HL-60/S4 treated with retinoic acid at 250 ng/mL for 4 days and 3 days (cell line): Measurements from ENCODE around the gene SPDYE17.
"Not testable (repeated sequence)": the region's sequence is repeated elsewhere in the genome, so short reads cannot be mapped to it uniquely, and the experiment has no call there.

ENCODE experiments used
- in situ Hi-C: fragments of 300-500 bp; cut with MboI; formaldehyde crosslinking; loops from 2 replicates; pipeline ENCODE4 v1.7.0; 2022; ENCODE audit warnings: low sequenced_read_pairs

The SPDYE17 gene

DNA sequence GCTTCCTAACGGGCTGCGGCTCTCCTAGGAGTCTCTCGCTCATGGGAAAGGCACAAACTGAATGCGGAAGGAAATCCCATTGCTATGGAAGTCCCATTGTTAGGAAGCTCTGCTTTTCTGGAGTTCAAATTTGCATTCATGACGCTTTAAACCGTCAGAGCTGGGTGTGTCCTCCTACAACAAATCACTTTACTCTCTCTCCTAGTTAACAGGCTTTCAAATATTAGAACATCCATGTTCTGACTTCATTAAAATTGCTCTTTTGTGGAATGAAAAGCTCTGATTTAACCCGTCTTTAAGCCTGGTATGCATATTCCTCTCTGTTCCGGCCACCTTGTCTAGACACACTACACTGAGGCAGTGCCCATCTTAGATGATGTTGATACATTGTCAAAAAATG is at the start of gene SPDYE17:
Gene SPDYE17, minus strand, starts transcription at position 101 of the 400 bp plus-strand sequence. CDS start 1,791 bp downstream, outside the sequence.
- in situ Hi-C loops, result not testable (repeated sequence)

DNA sequence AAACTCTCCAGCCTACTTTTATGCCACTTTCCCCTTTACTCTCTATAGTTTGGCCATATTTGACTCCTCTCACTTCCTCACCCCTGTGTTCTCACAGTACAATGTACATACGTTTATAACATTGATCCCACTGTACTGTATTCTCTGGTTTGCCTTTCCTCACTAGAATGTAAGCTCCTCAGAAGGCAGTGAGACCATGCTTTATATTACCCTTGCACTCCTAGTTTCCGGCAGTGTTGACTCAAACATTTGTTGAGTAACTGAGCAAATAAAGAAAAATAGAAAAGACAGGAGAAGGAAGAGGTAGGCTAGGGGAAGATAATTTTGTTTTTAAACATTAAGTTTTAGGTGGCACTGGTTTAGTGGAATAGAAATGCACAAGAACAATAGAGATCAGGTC is 48.1 kb upstream of the SPDYE17 start:
- in situ Hi-C loops, result not testable (repeated sequence)

GRCh38 chr7:77079624-77080023 is 47.5 kb upstream of the SPDYE17 start:
- in situ Hi-C loops, result not testable (repeated sequence)

DNA sequence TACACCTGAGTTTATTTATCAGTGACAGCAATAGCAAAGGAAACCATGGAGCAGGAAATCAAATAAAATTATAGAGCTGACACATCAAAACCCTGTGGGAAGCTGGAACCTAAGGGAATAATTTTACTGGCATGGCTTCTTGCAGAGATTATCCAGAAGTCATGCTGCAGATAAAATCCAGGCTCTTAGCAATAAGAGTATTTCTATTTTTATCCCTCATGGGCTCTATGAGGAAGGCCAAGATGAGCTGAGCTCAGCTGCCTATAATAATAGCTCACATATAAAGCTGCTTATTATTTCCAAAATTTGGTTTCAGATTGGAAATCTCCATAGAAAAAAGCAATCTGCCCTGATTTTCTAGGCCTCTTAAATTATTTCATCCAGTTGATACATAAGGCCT is 47.0 kb upstream of the SPDYE17 start:
- in situ Hi-C loops, result not testable (repeated sequence)

GRCh38 chr7:77077060-77077459 is 44.9 kb upstream of the SPDYE17 start:
- in situ Hi-C loops, result not testable (repeated sequence)

DNA sequence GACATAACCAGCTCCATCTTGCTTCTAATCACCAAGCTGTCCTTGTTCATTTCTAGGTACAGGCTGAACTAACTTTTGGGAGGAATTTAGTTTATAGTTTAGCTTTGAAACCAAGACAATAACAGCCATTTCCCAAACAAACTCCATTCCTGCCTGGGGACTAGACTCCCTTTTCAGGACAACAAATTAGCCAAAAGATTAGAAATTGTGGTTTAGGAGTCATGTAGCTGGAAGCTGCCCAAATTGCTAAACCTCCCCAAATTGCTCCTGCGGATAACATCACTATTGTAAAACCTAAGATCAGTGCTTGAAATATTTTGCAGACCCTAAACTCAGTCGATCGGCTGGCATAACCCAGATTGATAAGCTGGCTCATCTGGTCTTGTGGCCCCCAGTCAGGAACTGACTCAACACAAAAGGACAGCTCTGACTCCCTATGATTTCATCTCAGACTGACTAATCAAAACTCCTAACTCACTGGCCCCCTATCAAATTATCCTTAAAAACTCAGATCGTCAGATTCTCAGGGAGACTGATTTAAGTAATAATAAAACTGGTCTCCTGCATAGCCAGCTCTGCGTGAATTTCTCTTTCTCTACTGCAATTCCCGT is 42.7 kb upstream of the SPDYE17 start:
- in situ Hi-C loops, result not testable (repeated sequence)

GRCh38 chr7:77071108-77071507 is 38.9 kb upstream of the SPDYE17 start:
- in situ Hi-C loops, result not testable (repeated sequence)

DNA sequence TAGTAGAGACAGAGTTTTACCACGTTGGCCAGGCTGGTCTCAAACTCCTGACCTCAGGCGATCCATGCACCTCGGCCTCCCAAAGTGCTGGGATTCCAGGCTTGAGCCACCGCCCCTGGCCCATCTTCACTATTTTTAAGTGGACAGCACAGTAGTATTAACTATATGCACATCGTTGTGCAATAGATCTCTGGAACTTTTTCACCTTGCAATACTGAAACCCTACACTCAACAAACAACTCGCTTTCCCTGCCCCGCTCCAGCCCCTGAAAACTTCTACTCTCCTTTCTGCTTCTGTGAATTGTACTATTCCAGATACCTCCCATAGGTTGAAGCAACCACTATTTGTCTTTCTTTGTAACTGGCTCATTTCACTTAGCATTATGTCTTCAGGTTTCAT is 33.7 kb upstream of the SPDYE17 start:
- in situ Hi-C loops, result not testable (repeated sequence)

GRCh38 chr7:77063732-77064131 is 31.6 kb upstream of the SPDYE17 start:
- in situ Hi-C loops, result not testable (repeated sequence)

DNA sequence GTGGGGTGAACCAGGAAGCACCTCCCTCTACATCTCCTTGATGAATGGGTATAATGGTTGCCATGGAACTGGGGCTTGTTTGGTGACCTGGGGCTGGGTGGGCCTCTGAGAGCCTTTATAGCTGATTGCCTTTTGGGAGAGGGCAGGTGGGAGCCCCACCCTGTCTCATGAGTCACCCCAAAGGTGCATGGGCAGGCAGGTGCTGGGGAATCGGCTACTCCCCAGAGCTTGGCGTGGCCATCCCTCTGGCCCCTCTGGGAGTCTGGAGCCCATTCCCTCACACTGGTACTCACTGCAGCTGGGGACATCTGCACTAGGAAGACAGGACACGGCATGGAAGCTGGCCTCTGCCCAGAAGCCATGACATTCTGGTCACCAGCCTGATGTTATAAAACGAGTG is 30.4 kb upstream of the SPDYE17 start, which contains the start of gene SPDYE18:
Gene SPDYE18, minus strand, starts transcription at position 2 of the 400 bp plus-strand sequence. CDS start 2,046 bp downstream, outside the sequence.
- in situ Hi-C loops, result not testable (repeated sequence)

DNA sequence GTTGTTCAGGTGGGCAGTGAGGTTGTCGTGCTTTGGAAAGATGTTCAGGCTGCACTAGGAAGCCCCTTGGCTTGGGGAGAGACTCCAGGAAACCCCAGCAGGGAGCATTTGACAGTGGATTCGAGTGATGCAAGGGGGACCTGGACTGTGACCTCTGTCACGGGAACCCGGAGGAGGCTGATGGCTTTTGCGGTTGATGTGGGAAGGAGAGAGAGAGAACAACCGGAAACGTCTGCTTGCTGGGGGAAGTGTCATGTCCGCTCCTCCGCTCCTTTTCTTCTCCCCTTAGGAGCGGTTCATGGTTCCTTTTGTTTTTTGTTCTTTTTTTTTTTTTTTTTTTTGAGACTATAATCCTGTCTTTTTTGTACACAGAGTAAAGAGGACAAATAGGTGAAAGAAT is 5.8 kb downstream of the SPDYE17 start:
- in situ Hi-C loops, result not testable (repeated sequence)

GRCh38 chr7:77010074-77010680 is 22.0 kb downstream of the SPDYE17 start:
- in situ Hi-C loops, result not testable (repeated sequence)

DNA sequence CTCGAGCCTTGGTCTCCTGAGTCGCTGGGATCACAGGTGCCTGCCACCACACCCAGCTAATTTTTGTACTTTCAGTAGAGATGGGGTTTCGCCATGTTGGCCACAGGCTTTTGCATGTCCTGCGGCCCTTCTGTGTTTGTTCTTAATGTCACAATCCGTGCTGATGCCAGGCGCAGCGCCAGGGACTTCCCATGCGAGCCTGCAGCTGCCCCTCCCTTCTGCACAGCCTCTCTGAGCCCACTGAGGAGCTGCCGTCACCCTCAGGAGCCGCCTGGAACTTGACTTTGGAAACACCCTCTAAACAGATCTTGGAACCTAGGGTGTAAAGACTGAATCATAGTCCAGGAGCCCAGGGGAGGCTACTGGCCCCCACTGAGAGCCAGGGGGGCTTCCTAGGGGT is 24.2 kb downstream of the SPDYE17 start:
- in situ Hi-C loops, result not testable (repeated sequence)

DNA sequence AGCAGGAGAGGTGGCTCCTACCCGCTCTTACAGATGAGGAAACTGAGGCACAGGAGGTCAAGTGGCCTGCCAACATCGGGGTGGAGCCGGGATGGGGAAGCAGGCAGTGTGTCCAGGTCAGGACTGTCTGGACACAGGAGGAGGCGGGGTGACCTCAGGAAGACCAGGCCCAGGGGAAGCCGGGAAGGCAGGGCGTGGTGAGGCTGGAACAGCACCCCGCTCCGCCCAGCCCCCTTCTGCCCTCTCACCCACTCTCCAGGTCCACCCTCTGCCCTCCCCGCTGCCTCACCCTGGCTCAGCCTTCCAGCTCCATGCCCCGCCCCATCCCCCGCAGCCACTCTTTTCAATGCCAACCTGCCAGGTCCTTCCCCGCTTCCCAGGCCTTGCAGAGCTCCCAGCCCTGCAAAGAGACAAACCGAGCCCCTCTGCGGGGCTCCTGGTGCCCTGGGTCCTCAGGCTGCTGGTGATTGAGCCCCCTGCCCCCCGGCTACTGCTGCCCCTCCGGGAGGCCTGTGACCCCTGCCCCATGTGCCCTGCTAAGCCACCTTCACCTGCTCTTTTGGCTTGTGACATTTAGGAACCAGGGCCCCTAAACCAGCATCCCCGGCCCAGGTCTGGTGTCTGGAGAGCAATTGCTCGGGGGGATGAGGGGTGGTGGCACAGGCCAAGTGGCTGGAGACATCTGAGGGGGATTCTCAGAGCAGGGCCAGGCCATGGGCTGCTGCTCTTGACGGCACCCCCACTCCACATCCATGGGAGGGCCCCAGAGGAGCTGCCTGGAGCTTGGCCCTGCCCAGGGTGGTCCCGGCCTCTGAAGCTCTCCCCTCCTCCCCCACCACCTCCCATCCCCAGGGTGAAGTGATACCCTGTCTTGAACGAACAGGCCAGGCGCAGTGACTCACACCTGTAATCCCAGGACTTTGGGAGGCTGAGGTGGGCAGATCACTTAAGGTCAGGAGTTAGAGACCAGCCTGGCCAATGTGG is 25.7 kb downstream of the SPDYE17 start:
- in situ Hi-C loops, result not testable (repeated sequence)

DNA sequence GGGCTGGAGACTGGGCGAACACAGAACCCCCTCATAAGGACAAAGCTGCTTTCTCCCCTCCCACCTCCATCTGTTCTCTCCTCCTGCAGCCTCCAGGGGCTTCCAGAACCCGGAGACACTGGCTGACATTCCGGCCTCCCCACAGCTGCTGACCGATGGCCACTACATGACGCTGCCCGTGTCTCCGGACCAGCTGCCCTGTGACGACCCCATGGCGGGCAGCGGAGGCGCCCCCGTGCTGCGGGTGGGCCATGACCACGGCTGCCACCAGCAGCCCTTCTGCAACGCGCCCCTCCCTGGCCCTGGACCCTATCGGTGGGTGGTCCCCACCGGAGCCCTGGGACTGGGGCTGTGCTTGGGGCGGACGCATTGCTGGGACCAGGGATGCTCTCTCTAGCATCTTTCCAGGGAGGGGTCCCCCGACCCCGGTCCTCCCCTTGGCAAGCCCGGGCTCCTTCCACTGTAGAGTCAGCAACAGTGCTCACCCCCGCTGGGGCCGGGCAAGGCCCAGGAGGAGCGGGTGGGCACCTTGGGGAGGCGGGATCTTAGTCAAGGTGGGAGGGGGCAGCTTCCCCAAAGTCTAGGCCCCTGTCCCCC is 26.6 kb downstream of the SPDYE17 start:
- in situ Hi-C loops, result not testable (repeated sequence)

GRCh38 chr7:77004151-77004550 is 28.0 kb downstream of the SPDYE17 start:
- in situ Hi-C loops, result not testable (repeated sequence)

DNA sequence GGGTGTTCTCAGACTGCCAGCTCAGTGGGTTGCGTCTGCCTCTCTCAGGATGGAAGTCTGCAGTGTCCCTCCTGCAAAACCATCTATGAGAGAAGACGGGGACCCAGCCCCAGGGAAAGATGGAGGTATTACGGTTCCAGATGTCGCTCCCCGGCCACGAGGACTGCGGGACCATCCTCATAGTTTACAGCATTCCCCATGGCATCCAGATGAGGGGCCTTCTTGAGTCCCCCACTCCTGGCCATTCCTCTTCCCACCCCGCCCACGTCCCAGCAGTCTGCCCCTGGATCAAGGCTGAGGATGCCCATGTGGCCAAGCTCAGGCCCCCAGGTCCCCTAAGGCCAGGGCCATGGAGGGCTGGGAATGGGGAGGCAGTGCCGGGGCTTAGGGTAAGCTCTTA is 28.9 kb downstream of the SPDYE17 start:
- in situ Hi-C loops, result not testable (repeated sequence)

DNA sequence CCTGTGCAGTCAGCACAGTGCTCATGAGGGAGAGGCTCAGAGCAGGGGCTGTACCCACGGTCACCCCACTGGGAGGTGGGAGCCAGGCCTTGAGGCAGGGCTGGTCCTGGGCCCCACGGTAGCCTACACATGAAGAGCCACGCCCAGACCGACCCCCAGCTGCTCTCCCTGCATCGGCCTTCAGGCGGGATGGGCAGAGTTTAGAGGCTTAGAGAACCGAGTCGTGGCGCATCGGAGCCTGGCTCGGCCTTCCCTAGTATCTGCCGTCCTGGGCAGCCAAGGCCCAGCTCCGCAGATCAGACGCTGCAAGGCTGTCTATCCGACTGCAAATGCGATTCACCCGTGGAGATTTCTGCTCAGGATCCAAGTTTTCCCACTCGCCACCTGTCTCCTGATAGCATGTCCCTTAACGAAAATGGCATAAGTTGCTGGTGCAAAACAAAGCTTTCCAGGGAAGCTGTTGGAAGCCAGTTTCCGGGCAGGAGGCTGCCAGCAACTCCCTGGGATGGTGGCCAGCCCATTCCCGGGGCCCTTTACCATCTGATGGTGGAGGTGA is 29.4 kb downstream of the SPDYE17 start:
- in situ Hi-C loops, result not testable (repeated sequence)

- in situ Hi-C loops, result not testable (repeated sequence)
Observed at GRCh38 chr7:77002104-77002503, 30.1 kb downstream of the SPDYE17 start.

- in situ Hi-C loops, result not testable (repeated sequence)
Observed at GRCh38 chr7:76999474-77000107, 32.6 kb downstream of the SPDYE17 start.
